Suppressor macrophage (primary cell): ENCODE data around the gene KCND3.

Experiments
- DNase-seq, 4 experiments: peaks; one replicate each; pipeline ENCODE4 v3.0.0-alpha.2; 2020 to 2022

The KCND3 gene

DNA sequence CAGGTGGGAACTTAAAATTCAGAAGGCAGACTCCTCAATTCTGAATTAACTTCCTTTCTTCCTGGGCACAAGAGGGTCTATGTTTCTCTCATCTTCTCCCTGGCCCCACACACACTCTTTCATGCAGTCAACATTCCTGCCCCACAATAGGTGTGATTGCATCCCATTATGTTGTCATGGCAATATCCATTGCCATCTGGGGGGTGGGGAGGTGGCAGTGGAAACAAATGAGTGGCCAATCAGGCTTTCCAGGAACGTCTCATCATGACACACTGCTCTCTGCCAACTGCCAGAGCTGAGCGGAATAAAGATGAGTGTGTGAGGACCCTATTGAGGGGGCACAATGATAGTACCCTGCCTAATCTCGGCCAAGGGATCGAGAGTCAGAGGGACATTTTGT is 80.4 kb downstream of the KCND3 start:
- DNase-seq: no peak

DNA sequence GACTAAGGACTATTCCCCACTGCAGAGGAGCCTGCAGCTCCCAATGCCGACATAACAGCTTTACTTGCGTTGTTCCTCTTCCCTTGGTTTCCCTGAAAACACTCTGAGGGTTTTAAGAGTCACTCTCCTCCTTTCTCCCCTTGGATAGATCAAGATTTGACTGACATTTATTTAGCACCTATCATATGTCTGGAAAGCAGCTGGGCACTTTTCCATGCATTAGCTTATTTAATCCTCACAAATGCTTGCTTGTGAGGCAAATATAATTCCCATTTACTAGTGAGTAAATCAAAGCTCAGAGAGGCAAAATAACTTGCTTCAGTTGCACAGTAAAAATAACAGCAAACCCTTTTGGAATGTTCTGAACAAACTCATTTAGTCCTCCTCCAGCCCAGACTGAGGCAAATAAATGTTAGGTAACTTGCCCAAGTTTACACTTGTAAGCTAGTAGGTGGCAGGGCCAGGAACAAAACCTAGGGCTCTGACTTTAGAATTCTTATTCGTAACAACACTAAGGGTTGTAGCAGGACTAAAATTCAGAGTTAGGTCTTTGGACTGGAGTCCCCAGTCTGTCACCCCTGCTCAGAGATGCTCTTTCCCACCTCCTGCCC is 81.4 kb downstream of the KCND3 start:
- DNase-seq: no peak

DNA sequence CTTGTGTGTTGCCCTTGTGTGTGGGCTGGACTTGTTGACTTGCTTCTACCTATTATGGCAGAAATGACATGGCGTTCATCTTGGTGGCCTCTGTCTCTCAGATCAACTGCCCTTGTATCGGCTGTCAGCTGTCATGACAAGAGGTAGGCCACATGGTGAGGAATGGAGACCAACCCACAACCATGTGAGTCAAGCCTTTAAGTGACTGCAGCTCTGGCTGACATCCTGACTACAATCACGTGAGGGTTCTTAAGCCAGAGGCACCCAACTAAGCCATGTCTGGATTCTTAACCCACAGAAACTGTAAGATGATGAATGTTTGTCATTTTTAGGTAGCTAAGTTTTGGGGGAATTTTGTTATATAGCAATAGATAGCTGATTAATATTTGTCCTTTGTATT is 82.1 kb downstream of the KCND3 start:
- DNase-seq: no peak

DNA sequence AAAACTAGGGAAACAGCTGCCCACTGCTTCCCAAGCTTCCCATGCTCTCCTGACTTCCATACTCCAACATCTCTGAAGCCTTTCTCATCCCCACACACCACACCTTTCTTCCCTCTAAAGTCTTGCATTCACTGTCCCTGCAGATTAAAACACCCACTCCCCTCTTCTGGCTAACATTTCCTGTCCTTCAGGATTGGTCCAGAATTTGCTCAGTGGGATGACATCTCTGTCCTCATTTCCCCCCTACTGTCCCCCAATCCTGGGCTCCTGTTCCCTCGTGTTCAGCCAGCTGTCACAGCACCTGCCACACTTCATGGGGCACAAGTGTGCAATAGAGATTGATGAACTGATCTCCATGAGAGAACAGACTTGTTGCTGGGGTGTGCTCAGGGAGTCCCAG is 82.7 kb downstream of the KCND3 start:
- DNase-seq: no peak

DNA sequence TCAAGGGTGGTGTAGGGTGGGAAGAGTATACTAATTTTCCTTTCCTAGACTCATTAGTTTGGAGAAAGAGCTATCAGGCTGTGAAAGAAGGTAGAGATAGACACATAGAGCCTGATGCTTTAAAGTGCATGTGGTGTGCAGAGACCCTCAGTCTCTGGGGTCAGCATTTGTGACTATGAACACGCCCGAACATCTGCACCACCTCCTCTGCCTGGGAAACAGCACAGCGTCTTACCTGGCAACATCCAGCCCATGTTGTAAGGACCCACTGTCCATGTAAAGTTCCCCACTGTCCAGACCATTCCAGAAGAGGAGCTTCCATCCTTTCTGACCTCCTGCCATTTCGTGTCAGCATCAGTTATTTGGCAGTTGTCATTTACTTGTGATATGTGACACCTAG is 83.4 kb downstream of the KCND3 start:
- DNase-seq: no peak

DNA sequence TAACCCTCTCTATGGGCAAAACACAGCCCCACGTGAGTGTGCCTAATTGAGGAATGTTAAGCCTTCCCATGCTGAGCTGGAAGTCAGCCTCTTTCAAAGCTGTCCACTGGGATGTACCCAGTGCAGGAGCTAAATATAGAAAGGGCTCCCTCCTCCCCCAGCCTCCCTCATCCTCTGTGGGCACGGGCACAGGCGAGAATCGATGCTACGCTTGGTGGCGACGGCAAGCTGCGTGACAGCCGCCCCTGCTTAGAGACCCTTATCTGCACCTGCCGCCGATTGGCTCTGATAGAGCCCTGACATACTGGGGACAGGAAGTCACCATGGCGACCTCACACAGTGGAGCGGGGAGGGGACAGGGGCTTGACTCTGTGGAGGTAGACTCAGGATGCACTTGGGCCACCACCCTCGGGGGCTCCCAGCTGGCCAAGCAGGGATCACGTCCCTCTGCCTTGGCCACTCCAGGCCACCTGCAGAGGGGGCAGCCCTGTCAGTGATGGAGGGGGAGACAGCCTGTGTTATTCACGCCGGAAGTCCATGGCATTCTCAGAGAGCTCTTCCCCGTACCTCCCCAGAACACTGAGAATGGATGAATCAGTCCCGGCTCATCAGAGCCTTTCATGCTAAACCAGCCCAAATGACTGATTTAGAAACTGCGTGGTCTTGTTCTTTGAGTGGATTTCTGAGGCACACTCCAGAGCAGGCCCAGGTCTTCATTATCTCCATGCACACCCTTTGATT is 84.8 kb downstream of the KCND3 start:
- DNase-seq: no peak

DNA sequence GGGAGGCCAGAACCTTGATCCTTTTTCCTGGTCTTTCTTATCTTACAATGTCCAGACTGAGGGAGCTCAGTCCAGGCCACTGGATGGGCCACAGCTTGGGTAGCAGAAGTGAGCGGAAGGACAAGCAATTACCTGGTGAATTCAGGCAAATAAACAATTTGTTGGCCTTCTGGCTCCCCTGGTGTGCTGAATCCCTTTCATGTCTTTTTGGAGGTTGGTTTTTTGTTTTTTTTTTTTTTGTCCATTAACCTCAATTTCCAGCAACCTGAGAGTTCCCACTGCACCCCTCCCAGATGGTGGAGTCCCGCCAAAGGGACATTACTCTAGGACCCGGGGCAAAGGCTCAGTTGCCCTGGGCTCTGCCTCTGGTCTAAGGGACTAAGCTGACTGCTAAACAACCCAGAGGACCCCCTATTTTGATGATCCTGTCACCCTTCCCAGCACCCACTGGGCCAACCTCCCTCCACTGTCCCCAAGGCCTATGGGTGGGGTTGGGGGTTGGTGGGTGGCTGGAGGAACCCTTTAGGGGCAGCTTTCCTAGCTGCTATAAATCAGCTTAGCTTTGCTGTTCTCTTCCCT is 85.5 kb downstream of the KCND3 start:
- DNase-seq: no peak

DNA sequence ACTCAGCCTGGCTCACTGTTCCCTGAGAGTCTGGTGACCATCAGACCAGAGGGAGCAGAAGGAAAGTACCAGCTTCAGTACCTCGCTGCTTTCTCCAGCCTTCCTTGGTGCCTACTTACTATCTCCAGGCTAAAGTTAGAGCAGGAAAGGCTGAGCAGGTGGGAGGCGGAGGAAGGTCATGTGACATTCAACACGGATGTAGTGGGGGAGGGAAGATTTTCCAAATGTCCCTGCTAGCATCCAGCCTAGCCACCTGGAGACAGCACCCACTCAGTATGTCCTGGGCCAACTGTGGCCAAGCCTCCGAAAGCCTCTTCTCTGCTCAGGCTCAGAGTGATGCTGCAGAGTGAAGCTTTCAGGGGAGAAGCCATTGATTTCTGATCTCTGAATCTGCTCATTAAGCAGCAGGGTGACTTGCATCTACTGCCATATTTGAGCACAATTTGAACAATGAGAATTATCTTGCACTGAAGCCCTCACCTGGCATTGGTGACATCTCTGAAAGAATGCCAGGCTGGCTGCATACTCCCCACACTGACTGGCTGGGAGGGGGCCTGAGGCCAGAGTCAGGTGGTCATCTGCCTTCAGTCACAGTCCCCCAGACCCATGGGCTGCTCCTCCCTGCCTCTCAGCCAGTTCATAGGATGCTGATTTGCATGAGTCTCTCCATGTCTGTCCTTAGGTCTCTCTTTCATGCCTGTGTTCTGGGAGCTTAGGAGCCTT is 86.2 kb downstream of the KCND3 start:
- DNase-seq: no peak

DNA sequence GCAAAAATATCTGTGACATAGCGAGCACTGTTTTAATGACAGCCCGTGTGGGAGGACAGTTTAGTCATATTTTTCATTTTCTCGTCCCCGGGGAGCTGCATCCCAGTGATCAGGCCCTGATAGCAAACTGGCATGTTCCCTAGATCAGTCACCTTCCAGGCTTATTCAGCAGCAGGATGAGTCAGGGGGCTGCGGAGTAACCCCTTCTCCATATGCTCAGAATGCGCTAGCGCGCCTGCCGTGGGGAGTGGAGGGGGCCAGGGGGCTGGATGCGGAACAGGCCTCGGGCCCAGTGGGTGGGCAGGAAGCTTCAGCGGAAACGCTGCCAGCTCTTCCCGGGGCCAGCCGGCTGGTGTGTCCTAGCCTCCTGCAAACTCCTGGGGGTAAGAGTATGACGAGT is 94.0 kb downstream of the KCND3 start:
- DNase-seq: no peak

DNA sequence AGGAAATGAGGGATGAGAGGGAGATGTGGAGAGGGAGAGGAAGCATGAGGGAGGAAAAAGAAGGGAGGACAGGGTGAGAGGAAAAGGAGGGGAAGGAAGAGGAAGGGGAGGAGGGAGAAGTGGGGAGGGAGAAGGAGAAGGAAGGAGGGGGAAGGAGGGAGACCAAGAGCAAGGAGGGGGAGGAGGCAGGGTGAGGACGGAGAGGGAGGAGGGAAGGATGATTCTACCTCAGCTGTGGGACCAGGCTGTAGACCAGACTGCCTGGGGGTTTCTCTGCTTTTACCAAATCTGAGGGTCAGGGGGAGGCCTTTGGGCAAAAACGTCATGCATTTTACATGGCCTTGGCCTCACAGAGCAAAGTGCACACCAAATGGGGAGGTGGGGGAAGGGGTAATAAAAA is 94.5 kb downstream of the KCND3 start:
- no peak for DNase-seq

DNA sequence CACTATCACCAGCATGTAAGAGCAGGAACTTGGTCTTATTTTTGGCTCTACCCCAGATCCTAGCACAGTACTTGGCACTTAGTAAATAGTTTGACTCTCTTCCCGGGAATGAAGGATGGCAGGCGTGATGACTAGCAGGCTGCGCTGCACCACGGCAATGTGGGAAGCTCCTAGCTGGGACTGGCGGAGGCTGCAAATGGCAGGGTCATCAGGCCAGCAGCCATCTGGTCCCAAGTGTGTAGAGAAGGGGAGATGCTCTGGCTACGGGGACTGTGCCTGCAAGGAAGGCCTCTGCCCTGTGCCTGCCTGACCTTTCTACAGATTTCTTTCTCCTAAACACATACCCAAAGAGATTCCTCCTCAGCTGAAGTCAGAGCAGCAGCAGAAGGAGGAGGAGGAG is 95.0 kb downstream of the KCND3 start:
- DNase-seq: no peak

DNA sequence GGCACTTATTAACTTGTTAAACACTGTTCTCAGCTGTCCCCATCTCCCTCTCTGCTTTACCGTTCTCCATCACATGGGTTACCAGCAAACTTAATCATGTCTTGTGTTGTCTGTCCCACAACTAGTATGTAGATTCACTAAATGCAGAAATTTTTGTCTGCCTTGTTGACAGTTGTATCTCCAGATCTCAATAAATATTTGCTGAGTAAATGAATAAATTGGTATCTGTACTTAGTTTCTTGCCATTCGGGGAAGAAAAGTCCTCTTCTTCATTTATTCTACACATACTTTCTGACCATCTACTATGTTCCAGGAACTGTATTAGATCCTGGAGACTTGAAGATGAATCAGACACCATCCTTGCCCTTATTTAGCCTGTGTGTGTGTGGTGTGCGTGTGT is 97.9 kb downstream of the KCND3 start:
- no peak for DNase-seq

DNA sequence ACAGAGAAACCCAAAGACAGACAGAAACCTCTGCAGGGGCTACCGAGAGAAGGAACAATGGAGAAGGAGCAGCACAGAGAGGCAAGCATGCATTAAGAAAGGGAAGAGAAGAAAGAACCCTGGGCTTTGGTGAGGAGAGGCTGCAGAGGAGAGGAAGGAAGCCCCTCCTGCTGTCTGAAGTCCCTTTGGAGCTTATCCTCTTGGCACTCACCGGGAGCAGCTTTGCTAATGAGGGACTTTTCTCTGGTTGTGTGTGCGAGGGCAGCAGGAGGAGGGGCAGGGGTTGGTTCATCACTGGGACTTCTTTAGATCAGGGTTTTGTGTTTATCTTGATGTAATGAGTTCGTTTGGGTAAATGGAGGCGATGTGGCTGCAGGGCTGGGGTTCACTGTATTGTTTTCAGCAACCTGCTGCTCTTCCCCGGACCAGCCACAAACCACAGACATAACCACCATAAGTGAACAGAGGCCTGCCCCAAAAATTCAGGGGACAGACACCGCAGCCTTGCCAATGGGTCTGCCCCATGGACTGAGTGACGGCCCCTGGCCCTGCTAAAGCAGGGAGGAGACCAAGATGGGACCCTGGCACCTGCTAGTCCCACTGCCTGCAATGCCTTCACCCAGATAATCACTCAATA is 100.6 kb downstream of the KCND3 start:
- no peak for DNase-seq

DNA sequence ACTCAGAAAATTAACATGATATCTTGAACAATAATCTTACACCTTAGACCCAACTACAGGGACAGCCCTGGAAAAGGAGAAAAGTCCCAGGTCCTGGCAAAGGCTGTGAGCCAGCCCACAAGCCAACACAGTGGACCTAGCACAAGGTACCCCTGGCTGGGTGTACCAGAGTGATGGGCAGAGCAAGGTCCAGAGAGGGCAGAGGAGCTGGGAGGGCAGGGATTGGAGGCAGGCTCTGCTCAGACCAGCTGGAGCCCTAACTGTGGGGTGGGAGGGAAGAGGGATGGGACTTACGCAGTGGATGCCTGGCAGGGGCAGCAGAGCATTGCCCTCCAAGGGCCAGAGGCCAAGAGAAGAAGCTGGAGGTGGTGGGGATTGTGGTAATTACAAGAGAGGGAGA is 101.6 kb downstream of the KCND3 start:
- DNase-seq: no peak

DNA sequence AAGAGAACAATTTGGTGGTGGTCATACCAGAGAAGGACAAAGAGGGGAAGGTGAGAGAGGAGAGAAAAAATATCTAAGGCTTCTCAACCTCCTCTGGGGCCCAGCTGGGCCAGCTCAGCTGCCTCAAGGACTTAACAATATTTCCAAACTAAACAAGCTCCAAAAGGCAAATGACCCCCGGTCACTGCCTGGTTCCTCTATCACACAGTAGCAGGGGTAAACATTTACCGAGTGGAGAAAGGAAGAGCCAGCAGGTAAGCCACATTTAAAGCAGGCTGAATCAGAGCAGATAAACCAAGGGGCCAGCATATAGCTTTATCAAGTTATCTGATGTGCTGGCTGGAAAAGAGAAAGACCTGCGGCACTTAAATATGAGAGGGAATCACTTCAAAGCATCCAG is 102.1 kb downstream of the KCND3 start:
- no peak for DNase-seq

DNA sequence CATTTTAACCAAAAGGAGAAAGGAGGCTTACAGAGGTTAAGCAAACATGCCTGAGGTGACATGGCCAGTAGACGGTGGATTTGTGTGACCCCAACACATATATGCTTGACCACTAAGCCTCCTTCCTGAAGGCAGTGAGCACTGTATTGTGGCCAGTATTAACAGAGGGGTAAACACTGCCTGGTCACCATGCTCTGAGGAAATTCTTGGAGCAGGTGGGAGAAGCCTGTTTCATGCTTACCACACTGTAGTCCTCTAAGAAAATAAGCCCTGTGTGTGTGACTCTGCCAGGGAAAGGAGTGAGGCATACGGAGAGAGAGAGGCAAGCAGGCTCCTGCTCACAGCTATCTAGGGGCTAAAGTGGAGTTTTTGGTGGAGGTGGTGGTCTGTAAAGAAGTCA is 102.7 kb downstream of the KCND3 start:
- no peak for DNase-seq

DNA sequence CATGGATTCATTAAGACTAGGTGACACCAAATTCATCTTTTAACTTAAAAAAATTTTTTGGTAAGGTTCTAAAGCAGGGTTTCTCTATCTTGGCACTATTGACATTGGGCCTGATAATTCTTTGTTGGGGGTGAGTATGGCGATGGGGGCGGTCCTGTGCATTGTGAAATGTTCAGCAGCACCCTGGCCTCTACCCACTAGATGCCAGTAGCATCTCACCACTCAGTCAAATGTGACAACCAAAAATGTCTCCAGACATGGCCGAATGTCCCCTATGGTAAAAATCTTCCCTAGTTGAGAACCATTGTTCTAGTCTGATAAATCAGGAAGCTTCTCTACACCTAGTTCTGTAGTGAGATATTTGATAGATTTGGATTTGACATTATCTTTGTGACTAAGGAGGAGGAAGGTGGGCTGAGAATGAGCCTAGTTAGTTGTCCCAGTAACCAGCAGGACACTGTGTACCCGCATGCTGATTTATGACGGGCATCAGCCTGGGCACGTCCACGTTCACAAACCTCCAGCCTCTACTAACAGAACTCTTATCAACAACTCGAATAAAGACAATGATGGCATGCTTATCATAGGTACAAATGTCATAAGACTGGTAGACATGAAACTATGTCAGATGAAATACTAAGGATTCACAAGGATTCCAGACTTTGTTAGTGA is 104.6 kb downstream of the KCND3 start:
- no peak for DNase-seq

DNA sequence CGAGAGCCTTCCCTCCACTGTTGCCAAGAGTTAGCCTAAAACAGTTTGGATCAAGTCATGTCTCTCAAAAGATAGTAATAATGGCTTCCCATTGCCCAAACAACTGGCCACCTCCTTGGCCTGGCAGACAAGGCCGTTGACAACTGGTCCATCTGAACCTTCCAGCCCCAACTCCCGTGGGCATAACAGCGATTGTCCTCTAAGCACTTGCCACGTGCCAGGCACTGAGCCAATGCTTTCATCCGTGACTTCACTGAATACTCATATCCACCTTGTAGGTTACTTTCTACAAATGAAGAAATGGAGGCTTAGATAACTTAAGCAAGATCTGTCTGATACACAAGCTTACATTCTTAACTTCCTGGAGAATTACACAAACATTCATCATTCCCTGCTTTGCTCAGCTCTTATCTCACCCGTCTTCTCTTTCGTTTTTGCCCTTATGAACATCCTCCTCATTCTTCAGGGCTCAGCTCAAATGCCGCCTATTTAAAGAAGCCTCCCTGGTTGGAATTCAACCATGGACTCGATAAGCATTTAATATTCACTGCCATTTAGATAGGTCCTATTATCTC is 106.4 kb downstream of the KCND3 start:
- no peak for DNase-seq

DNA sequence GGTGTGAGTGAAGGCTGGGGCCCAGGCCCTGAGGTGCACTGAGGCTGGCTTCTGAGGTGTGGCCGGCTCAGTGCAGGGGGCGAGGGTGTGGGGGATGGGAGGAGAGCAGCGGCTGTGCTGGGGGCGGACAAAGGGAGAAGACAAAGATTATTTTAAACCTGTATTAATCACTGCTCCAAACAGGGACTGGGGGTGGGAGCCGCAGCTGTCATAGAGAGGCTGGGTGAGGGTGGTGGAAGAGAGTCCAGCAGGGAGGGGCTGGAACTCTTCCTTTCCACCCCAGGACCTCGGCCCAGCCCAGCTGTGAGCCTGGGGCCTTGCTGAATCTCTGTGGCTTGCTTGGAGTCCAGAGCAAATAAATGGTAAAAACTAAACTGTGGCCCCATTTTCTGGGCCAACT is 106.9 kb downstream of the KCND3 start:
- DNase-seq: no peak

DNA sequence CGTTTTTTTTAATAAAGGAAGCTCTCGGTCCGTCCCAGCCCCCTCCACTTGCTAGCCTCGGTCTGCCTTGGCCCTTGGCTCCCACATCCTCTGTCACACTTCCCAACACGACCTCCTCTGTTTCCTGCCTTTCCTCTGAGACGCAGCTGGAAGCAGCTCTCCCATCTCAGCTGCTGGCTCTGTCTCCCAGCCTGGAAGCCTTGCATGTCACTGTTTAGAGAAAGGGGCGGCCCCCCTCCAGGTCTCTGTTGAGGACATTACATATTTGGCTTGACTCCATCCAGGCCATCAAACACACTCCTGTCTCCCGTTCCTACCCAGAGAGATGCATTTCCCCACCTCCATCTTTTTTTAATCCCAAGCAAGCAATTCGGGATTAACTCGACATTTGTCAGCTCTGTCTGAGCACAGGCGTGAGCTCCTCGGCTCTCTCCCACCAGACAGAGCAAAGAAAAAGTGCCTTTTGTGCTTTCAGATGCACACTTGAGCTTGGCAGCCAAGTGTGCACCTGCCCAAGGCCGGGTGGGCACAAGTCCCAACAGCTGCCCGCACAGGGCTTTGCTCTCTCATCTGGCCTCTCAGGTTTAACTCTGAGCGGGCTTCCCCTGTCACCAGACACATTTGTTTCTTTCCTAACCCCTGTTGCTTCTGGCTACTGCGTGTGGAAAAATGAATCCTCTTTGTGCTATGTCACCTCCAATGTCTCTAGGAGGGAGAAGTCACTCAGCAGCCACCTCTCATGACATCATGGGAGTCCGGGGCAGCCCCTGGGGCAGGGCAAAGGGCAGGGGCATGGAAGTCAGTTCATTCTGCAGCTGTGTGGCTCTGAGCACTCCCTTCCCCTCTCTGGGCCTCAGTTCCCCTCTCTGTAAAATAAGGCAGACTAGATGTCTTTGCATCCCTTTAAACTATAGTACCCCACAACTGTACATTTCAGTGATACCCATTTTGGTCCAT is 108.3 kb downstream of the KCND3 start:
- DNase-seq: no peak

DNA sequence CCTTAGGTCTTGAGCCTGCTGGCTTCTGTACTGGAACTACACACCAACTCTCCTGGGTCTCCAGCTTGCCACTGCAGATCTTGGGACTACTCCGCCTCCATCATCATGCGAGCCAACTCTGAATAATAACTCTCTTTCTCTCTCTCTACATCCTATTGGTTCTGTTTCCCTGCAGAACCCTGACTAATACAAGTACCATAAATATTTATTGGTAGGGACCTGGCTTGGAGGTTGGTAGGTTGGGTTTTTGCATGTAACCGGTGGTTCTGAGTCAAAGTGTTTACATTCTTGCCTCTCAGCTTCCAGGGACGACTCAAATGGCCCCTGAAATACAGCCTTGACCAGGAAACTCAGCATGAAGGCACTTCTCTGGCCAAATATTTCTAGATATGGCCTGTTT is 110.4 kb downstream of the KCND3 start:
- DNase-seq: no peak
